Neural cell (in vitro differentiated cells): Measurements from ENCODE around the gene ONECUT3. TPM values are rescaled to one million over a fixed set of nuclear protein-coding genes. Genes with fewer than 3 reads are reported as not detected.

Experiments
- H2AFZ ChIP-seq: fragments of 200-600, 300-800 bp; sonication (generic), shearing (Covaris generic); 2 replicates; pipeline ENCODE4 v1.6.0; 2014; ENCODE audit warnings: low read depth, mild to moderate bottlenecking, antibody characterized with exemption, low read length, moderate library complexity
- H3F3A ChIP-seq: fragments of 200-600 bp; shearing (Covaris generic); 2 replicates; pipeline ENCODE4 v1.6.1; 2016; ENCODE audit warnings: mild to moderate bottlenecking, moderate library complexity, mixed read lengths, antibody characterized with exemption, low read length; ENCODE audit not compliant: insufficient read depth, poor library complexity, severe bottlenecking
- H3K27ac ChIP-seq: fragments of 200-600, 300-800 bp; sonication (generic), shearing (Covaris generic); 2 replicates; pipeline ENCODE4 v1.5.1; 2014; ENCODE audit warnings: mild to moderate bottlenecking, low read length, moderate library complexity
- H3K27me3 ChIP-seq: fragments of 300-800, 200-600 bp; sonication (generic), shearing (Covaris generic); 2 replicates; pipeline ENCODE4 v1.6.0; 2014; ENCODE audit warnings: mild to moderate bottlenecking, low read depth, low read length, moderate library complexity; ENCODE audit not compliant: insufficient read depth
- H3K36me3 ChIP-seq: fragments of 300-800, 200-600 bp; sonication (generic), shearing (Covaris generic); 2 replicates; pipeline ENCODE4 v1.5.1; 2014; ENCODE audit warnings: mild to moderate bottlenecking, antibody characterized with exemption, low read length, moderate library complexity; ENCODE audit not compliant: insufficient read depth
- H3K4me2 ChIP-seq: fragments of 300-800, 200-600 bp; sonication (generic), shearing (Covaris generic); 2 replicates; pipeline ENCODE4 v1.6.0; 2014; ENCODE audit warnings: mild to moderate bottlenecking, low read length
- H3K4me3 ChIP-seq: fragments of 300-800, 200-600 bp; sonication (generic), shearing (Covaris generic); 2 replicates; pipeline ENCODE4 v1.5.1; 2014; ENCODE audit warnings: mild to moderate bottlenecking, low read length, moderate library complexity
- H3K79me2 ChIP-seq: fragments of 200-600 bp; shearing (Covaris generic); replicated peaks from 2 replicates; pipeline ENCODE4 v1.6.0; 2014; ENCODE audit warnings: mild to moderate bottlenecking, low read length, moderate library complexity; ENCODE audit not compliant: insufficient read depth
- H3K9ac ChIP-seq: fragments of 300-800, 200-600 bp; sonication (generic), shearing (Covaris generic); 2 replicates; pipeline ENCODE4 v1.6.1; 2016; ENCODE audit warnings: mild to moderate bottlenecking, low read length, mixed read lengths
- H3K9me2 ChIP-seq: fragments of 200-600 bp; shearing (Covaris generic); 2 replicates; pipeline ENCODE4 v1.6.1; 2016; ENCODE audit warnings: mild to moderate bottlenecking, low read length, mixed read lengths; ENCODE audit not compliant: insufficient read depth
- H3K9me3 ChIP-seq: fragments of 200-600, 300-800 bp; sonication (generic), shearing (Covaris generic); 2 replicates; pipeline ENCODE4 v1.6.1; 2016; ENCODE audit warnings: mild to moderate bottlenecking, mixed run types, low read length, moderate library complexity, mixed read lengths
- H4K20me1 ChIP-seq: fragments of 200-600 bp; shearing (Covaris generic); 2 replicates; pipeline ENCODE4 v1.6.1; 2016; ENCODE audit warnings: mild to moderate bottlenecking, mixed run types; ENCODE audit not compliant: insufficient read depth
- CTCF ChIP-seq: fragments of 450-650 bp; IDR thresholded peaks from 2 replicates; pipeline ENCODE4 v1.5.1; 2014; ENCODE audit warnings: antibody characterized with exemption, mild to moderate bottlenecking, moderate library complexity; ENCODE audit not compliant: poor library complexity, severe bottlenecking
- EP300 ChIP-seq: fragments of 450-650 bp; conservative IDR thresholded peaks from 2 replicates; pipeline ENCODE4 v1.6.1; 2014; ENCODE audit warnings: antibody characterized with exemption, mild to moderate bottlenecking, moderate library complexity; ENCODE audit not compliant: poor library complexity, severe bottlenecking
- EZH2 ChIP-seq: fragments of 200-600, 300-800 bp; shearing (Covaris generic), sonication (generic); IDR thresholded peaks from 2 replicates; pipeline ENCODE4 v1.6.1; 2014; ENCODE audit warnings: antibody characterized with exemption, low read length, borderline replicate concordance, mild to moderate bottlenecking; ENCODE audit not compliant: insufficient read depth, poor library complexity, severe bottlenecking
- MXI1 ChIP-seq: fragments of 450-650 bp; conservative IDR thresholded peaks from 2 replicates; pipeline ENCODE4 v1.6.1; 2014; ENCODE audit warnings: antibody characterized with exemption, mild to moderate bottlenecking; ENCODE audit not compliant: poor library complexity, severe bottlenecking
- POLR2AphosphoS5 ChIP-seq: IDR thresholded peaks from 2 replicates; pipeline ENCODE4 v1.6.1; 2012
- RAD21 ChIP-seq: fragments of 450-650 bp; conservative IDR thresholded peaks from 2 replicates; pipeline ENCODE4 v1.6.1; 2014; ENCODE audit warnings: antibody characterized with exemption, mild to moderate bottlenecking, moderate library complexity
- REST ChIP-seq: IDR thresholded peaks from 2 replicates; pipeline ENCODE4 v1.6.1; 2012; ENCODE audit warnings: borderline replicate concordance
- SMC3 ChIP-seq: fragments of 450-650 bp; conservative IDR thresholded peaks from 2 replicates; pipeline ENCODE4 v1.6.1; 2014; ENCODE audit warnings: antibody characterized with exemption, mild to moderate bottlenecking, moderate library complexity; ENCODE audit not compliant: poor library complexity
- TAF1 ChIP-seq: IDR thresholded peaks from 2 replicates; pipeline ENCODE4 v1.6.1; 2012; ENCODE audit warnings: low read depth
- polyA plus RNA-seq: library from polyadenylated mRNA; depleted of rRNA; stranded (reverse); fragments of >200 nt; gene quantifications from 2 replicates; pipeline ENCODE4 v1.2.3, GENCODE V29; 2014

The ONECUT3 gene
- polyA plus RNA-seq, 1 donor from 2014 or later = 0.45 TPM

- H4K20me1 ChIP-seq = no peaks in the 10 kb centered on the region
- no peaks in the 10 kb centered on the region for H3K79me2 ChIP-seq
- no peak overlapping the region for H3K4me3 ChIP-seq
- no peak overlapping the region for H3K9ac ChIP-seq
- no peaks in the 10 kb centered on the region for H3K9me2 ChIP-seq
- H2AFZ ChIP-seq = no peak overlapping the region
- H3K4me2 ChIP-seq = no peak overlapping the region
- no peaks in the 10 kb centered on the region for H3K27me3 ChIP-seq
- no peaks in the 10 kb centered on the region for H3K9me3 ChIP-seq
- H3K36me3 ChIP-seq = no peaks in the 10 kb centered on the region
- no peaks in the 10 kb centered on the region for H3F3A ChIP-seq
- H3K27ac ChIP-seq = no peak overlapping the region
- TF ChIP-seq EP300 = no peak
Observed at GRCh38 chr19:1808395-1808731, 55.1 kb downstream of the ONECUT3 start.

- no peaks in the 10 kb centered on the region for H3K27me3 ChIP-seq
- no peaks in the 10 kb centered on the region for H3K79me2 ChIP-seq
- H3K4me2 ChIP-seq = no peak overlapping the region
- no peak overlapping the region for H3K27ac ChIP-seq
- H4K20me1 ChIP-seq = no peaks in the 10 kb centered on the region
- H2AFZ ChIP-seq = no peak overlapping the region
- H3K9me2 ChIP-seq = no peaks in the 10 kb centered on the region
- H3F3A ChIP-seq = no peaks in the 10 kb centered on the region
- H3K36me3 ChIP-seq = no peaks in the 10 kb centered on the region
- no peak overlapping the region for H3K9ac ChIP-seq
- no peak overlapping the region for H3K4me3 ChIP-seq
- no peaks in the 10 kb centered on the region for H3K9me3 ChIP-seq
- no peak for TF ChIP-seq REST
- no peak for TF ChIP-seq TAF1
- TF ChIP-seq RAD21 = no peak
- no peak for TF ChIP-seq POLR2AphosphoS5
- TF ChIP-seq CTCF = no peak
- TF ChIP-seq EP300 = no peak
- no peak for TF ChIP-seq EZH2
- TF ChIP-seq MXI1 = no peak
- no peak for TF ChIP-seq SMC3
Observed at GRCh38 chr19:1809678-1810077, 56.4 kb downstream of the ONECUT3 start.
